LNCaP clone FGC (cell line): ENCODE results near the gene SORCS3.

Source experiments
- DNase-seq: peaks from one replicate; pipeline ENCODE4 v3.0.0-alpha.2; 2011; ENCODE audit warnings: low read depth
- H3K4me3 ChIP-seq: 2 replicates; pipeline ENCODE4 v1.5.1; 2011; ENCODE audit warnings: mild to moderate bottlenecking, low read depth, low read length, control low read depth
- CTCF ChIP-seq: IDR thresholded peaks from 2 replicates; pipeline ENCODE4 v1.5.1; 2012; ENCODE audit warnings: mild to moderate bottlenecking; ENCODE audit not compliant: control insufficient read depth, insufficient read depth; ENCODE audit errors: extremely low read depth

SORCS3 gene

GRCh38 chr10:105192861-105193260, 551.8 kb downstream of the SORCS3 start:
- DNase-seq, result no peak

DNA sequence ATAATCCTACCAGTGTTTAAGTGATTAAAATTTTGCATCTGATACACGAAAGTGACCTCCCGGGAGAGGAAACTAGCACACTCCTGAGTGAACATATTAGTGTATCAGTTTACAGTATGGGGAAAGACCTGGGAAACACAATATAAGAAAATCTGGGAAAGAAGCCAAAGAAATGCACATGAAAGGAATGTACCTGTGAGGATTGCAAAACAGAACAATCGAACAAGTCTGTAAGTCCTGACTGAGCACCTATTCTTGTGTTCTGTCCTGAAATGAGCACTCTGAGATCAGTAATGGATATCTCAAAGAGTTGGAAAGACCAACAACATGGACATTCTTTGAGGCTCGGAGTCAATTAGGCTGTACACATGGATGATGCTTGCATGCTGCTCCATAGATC, 554.7 kb downstream of the SORCS3 start:
- TF ChIP-seq CTCF, result no peak
- H3K4me3 ChIP-seq, result no peak overlapping the region
- no peak for DNase-seq

More at GRCh38 chr10:105192861-105193260, 551.8 kb downstream of the SORCS3 start:
- no peak overlapping the region for H3K4me3 ChIP-seq
- no peak for TF ChIP-seq CTCF

DNA sequence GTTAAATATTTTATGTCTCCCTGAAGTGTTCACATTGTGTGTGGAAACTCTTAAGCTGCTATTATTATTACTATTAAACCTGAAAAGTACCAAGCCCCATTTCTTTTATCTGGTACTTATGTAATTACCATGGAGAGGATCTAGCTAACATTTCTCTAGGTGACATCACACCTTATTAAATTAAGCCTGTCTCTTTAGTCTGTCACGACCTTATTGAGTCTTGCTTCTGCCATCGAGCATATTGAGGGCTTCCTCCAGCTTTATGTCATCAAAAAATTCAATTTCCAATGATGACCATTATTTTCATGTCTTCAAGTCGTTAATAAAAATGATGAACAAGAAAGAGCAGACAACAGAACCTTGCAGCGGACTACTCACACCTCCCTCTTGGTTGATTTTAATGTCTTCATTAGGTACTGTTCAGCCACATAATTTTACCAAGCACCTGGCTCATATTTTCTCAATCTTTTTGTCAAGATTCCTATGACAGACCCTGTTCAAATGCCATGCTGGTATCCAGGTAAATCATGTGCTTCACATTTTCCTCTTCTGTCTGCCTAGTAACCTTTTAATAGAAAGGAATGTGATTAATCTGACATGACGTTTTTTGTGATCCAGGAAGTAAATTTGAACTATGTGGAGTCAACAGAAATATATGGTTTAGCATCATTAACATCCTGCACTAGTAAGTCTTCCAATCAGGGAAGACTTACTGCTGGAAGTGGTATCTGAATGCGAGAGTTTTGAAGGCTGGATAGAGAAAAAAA, 556.7 kb downstream of the SORCS3 start:
- no peak for DNase-seq
- no peak for TF ChIP-seq CTCF
- no peak overlapping the region for H3K4me3 ChIP-seq

DNA sequence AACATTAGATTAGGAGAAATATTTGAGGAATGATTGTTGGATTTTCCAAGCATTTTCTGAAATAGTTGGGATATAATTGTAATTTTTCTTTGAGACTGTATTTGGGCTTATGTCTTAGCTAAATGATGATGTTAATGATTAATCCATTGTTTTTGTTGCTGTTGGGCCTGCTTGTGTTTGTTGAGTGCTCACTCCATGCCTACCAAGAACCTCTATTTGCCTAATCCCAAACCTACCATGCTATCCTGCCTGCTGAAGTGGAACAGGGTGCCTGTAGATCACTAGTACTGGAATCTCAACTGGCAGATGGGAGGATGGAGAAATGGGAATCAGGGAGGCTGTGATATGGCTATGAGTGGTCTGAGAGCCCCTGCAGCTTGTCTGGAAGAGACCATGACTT, 565.5 kb downstream of the SORCS3 start:
- DNase-seq, result no peak
- no peak for TF ChIP-seq CTCF
- no peak overlapping the region for H3K4me3 ChIP-seq

DNA sequence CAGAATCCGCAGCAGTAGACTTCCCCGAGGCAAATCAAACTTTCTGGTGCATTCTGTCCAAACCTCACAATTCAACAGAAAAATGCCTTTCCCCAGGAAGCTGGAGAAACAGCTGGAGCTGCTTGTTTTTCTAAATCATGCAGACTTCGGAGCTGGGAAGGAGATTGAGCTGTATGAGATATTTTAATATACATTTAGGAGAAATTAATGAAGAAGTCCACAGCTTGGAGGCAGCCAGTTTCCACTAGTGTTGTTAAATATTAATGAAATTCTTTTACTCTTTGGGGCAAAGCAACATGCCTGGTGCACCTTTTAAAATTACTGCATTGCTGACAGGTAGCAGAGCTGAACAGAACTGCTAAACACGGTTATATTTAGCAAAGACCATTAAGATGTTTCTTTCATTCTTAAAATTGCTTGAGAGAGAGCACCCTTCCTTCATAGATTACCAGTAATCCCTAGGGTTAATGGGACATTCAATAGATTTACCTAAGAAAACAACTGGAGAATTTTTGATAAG, 566.4 kb downstream of the SORCS3 start:
- no peak for DNase-seq
- no peak for TF ChIP-seq CTCF
- H3K4me3 ChIP-seq, result no peak overlapping the region

- no peak for TF ChIP-seq CTCF
- DNase-seq, result no peak
- H3K4me3 ChIP-seq, result no peak overlapping the region
Measured at GRCh38 chr10:105210546-105210945, 569.5 kb downstream of the SORCS3 start.

DNA sequence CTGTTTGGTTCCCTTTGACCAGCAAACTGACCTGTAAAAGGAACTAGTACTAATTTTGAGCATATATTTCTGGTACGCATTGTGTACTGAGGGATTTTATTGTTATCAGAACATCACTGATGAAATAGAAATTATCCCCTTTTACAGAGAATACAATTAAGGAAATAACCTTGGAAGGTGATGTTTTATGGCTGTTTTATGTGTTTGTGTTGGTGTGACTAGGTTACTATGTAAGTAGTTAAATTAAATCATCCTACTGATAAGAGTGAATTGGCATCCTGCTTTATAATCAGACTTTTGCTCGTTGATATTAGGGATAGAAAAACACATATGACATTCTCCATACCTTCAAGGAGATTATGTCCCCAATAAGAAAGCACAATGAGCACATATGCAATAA, 596.6 kb downstream of the SORCS3 start:
- H3K4me3 ChIP-seq, result no peak overlapping the region
- no peak for TF ChIP-seq CTCF
- DNase-seq, result no peak
